ENCODE results near the gene RUSC1. TPM values are rescaled to one million over a fixed set of nuclear protein-coding genes. Genes with fewer than 3 reads are reported as not detected.

RUSC1 gene
- total RNA-seq, 3 donors from 2014 or later, result 14.1 to 22.4 (median 14.4) TPM

DNA sequence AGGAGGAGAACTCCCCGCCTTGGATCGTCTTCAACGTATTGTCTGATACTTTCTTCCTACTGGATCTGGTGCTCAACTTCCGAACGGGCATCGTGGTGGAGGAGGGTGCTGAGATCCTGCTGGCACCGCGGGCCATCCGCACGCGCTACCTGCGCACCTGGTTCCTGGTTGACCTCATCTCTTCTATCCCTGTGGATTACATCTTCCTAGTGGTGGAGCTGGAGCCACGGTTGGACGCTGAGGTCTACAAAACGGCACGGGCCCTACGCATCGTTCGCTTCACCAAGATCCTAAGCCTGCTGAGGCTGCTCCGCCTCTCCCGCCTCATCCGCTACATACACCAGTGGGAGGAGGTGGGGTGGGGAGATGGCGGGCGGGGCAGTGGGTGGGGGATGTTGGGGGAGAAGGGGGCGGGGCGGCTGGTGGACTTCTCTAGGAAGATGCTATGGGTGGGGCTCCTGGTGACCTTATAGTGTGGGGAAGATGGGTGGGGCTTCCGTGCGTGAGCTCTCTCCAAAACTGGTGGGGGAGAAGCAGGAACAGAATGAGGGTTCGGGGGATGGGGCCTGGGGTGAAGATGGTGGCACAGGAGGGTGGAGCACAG lies 38.1 kb upstream of the RUSC1 start:
- intact Hi-C loops (cut with DNase I; ENCODE audit: low total_unique reads), result no loop called here
- no peak for DNase-seq (ENCODE audit: low spot score in 2 of 2)
- no peaks in the 10 kb centered on the region for H3K9me3 ChIP-seq
- no peak overlapping the region for H3K4me3 ChIP-seq
- H3K4me1 ChIP-seq, result peaks cover 0 to 3% of the 10 kb centered on the region in 2 donors
- H3K27ac ChIP-seq, result no peak overlapping the region
- TF ChIP-seq, protein P1, sequence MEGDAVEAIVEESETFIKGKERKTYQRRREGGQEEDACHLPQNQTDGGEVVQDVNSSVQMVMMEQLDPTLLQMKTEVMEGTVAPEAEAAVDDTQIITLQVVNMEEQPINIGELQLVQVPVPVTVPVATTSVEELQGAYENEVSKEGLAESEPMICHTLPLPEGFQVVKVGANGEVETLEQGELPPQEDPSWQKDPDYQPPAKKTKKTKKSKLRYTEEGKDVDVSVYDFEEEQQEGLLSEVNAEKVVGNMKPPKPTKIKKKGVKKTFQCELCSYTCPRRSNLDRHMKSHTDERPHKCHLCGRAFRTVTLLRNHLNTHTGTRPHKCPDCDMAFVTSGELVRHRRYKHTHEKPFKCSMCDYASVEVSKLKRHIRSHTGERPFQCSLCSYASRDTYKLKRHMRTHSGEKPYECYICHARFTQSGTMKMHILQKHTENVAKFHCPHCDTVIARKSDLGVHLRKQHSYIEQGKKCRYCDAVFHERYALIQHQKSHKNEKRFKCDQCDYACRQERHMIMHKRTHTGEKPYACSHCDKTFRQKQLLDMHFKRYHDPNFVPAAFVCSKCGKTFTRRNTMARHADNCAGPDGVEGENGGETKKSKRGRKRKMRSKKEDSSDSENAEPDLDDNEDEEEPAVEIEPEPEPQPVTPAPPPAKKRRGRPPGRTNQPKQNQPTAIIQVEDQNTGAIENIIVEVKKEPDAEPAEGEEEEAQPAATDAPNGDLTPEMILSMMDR (IDR thresholded peaks at IDR 0.05), result no peak
- TF ChIP-seq POLR2AphosphoS5 (IDR thresholded peaks at IDR 0.05), result no peak
- TF ChIP-seq POLR2A (IDR thresholded peaks at IDR 0.05), result no peak
- no peaks in the 10 kb centered on the region for H3K36me3 ChIP-seq
- H3K27me3 ChIP-seq, result no peaks in the 10 kb centered on the region

- intact Hi-C loops (cut with DNase I; ENCODE audit: low total_unique reads), result no loop called here
- Histone ChIP-seq H3K9me3 (no peaks in the 10 kb centered on the region), H3K27ac (no peak overlapping the region), H3K4me1 (no peaks in the 10 kb centered on the region), H3K4me3 (no peak overlapping the region), H3K27me3 (no peaks in the 10 kb centered on the region), H3K36me3 (no peaks in the 10 kb centered on the region)
- no peak for TF ChIP-seq POLR2A (IDR thresholded peaks at IDR 0.05)
- TF ChIP-seq POLR2AphosphoS5 (IDR thresholded peaks at IDR 0.05), result no peak
- TF ChIP-seq, protein P1 (IDR thresholded peaks at IDR 0.05), result no peak
- DNase-seq (ENCODE audit: low spot score in 2 of 2), result no peak
These were observed 36.2 kb upstream of the RUSC1 start for GRCh38 chr1:155284476-155284875.

- intact Hi-C loops (cut with DNase I; ENCODE audit: low total_unique reads), result no loop called here
- no peaks in the 10 kb centered on the region for H3K27me3 ChIP-seq
These were observed 35.6 kb upstream of the RUSC1 start for GRCh38 chr1:155285063-155285462.

GRCh38 chr1:155285631-155286044 lies 35.1 kb upstream of the RUSC1 start:
- TF ChIP-seq, protein P1 (IDR thresholded peaks at IDR 0.05), result no peak
- TF ChIP-seq POLR2A (IDR thresholded peaks at IDR 0.05), result no peak
- TF ChIP-seq POLR2AphosphoS5 (IDR thresholded peaks at IDR 0.05), result no peak
- DNase-seq (ENCODE audit: low spot score in 2 of 2), result no peak
- Histone ChIP-seq H3K36me3 (no peaks in the 10 kb centered on the region), H3K27me3 (no peaks in the 10 kb centered on the region), H3K4me1 (no peaks in the 10 kb centered on the region), H3K9me3 (no peaks in the 10 kb centered on the region), H3K4me3 (no peak overlapping the region), H3K27ac (no peak overlapping the region)
- intact Hi-C loops (cut with DNase I; ENCODE audit: low total_unique reads), result no loop called here

More at GRCh38 chr1:155285063-155285462, 35.6 kb upstream of the RUSC1 start:
- TF ChIP-seq POLR2AphosphoS5 (IDR thresholded peaks at IDR 0.05) (no peak), POLR2A (IDR thresholded peaks at IDR 0.05) (no peak)
- TF ChIP-seq, protein P1 (IDR thresholded peaks at IDR 0.05), result no peak
- Histone ChIP-seq H3K27ac (no peak overlapping the region), H3K4me3 (no peak overlapping the region), H3K36me3 (no peaks in the 10 kb centered on the region), H3K4me1 (no peaks in the 10 kb centered on the region), H3K9me3 (no peaks in the 10 kb centered on the region)
- DNase-seq (ENCODE audit: low spot score in 2 of 2), result no peak

DNA sequence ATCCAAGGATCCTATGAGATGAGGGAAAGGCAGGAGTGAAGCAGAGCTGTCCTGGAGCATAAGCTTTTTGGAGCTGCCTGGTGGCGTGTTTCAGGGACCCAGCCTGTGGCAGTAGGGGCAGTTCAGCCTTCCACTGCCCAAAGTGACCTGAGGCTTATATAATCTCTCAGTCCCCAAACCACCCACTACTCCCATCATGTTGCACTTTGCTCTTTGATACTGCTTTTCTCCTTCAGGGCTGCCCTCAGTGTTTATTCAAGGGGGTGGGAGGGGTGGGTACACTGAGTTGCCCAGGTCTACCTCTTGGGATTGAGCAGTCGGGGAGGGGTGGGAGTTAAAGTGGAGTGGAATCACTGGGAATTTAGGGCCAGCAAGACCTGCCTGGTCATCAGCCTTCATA lies 34.1 kb upstream of the RUSC1 start:
- no peak for DNase-seq (ENCODE audit: low spot score in 2 of 2)
- TF ChIP-seq POLR2AphosphoS5 (IDR thresholded peaks at IDR 0.05) (no peak), POLR2A (IDR thresholded peaks at IDR 0.05) (no peak)
- TF ChIP-seq, protein P1 (IDR thresholded peaks at IDR 0.05), result no peak
- intact Hi-C loops (cut with DNase I; ENCODE audit: low total_unique reads), result no loop called here
- H3K4me1 ChIP-seq, result no peaks in the 10 kb centered on the region
- no peaks in the 10 kb centered on the region for H3K9me3 ChIP-seq
- no peak overlapping the region for H3K27ac ChIP-seq
- no peaks in the 10 kb centered on the region for H3K36me3 ChIP-seq
- H3K27me3 ChIP-seq, result no peaks in the 10 kb centered on the region
- no peak overlapping the region for H3K4me3 ChIP-seq

Data from breast epithelium (tissue), 4 donors.